Fibroblast of villous mesenchyme (primary cell): ENCODE results near the gene HRK. TPM values are rescaled to one million over a fixed set of nuclear protein-coding genes. Genes with fewer than 3 reads are reported as not detected.
"Not testable (repeated sequence)": the region's sequence is repeated elsewhere in the genome, so short reads cannot be mapped to it uniquely, and the experiment has no call there.

Source experiments
- DNase-seq: peaks from one replicate; pipeline ENCODE4 v3.0.0-alpha.2; 2010; ENCODE audit warnings: low read depth
- H3K4me3 ChIP-seq: 2 replicates; pipeline ENCODE4 v1.5.1; 2011; ENCODE audit warnings: low read depth, mild to moderate bottlenecking, low read length
- CTCF ChIP-seq: IDR thresholded peaks from 2 replicates; pipeline ENCODE4 v1.5.1; 2012; ENCODE audit warnings: low read depth, mild to moderate bottlenecking, low read length; ENCODE audit not compliant: insufficient read depth
- total RNA-seq: library from RNA; depleted of rRNA; stranded (reverse); fragments of >200 nt; gene quantifications from 2 replicates; pipeline ENCODE4 v1.2.3, GENCODE V29; 2012

The HRK gene
- total RNA-seq, 1 donor: not detected

DNA sequence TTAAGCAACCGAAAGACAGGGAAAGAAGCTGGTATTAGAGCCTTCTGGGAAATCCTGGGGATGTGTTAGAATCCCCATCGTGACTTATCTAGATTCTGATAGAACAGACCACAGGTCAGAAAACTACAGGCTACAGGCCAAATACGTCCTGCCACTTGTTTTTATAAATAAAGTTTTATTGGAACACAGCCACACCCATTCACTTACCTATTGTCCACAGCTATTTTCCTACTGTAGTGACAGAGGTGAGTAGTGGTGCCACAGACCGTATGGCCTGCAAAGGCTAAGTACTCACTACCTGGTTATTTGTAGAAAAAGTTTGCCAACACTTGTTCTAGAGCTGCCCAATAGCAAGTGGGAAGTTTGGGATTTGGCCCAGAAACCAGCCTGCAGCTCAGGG, 53.8 kb downstream of the HRK start:
- no peak for TF ChIP-seq CTCF
- DNase-seq: no peak
- H3K4me3 ChIP-seq: no peak overlapping the region

DNA sequence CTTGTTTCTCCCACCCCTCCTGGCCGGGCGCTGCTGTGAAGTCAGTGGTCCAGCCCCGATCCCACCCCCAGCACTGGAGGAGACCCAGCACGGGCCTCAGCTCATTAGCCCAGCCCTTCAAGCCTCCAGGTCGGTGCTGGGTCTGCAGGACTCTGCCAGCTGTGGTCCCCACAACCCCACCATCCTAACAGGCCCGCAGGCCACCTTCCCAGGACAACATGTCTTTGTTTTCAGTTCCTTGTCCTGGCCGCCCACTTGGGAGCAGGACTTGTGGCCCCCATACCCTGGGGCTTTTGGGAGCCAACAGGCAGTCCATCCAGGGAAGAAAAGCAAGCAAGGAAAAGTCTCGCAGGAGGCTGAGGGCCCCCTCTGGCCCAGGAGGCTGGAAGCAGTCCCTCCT, 60.0 kb downstream of the HRK start:
- H3K4me3 ChIP-seq: no peak overlapping the region
- TF ChIP-seq CTCF: no peak
- DNase-seq: no peak

DNA sequence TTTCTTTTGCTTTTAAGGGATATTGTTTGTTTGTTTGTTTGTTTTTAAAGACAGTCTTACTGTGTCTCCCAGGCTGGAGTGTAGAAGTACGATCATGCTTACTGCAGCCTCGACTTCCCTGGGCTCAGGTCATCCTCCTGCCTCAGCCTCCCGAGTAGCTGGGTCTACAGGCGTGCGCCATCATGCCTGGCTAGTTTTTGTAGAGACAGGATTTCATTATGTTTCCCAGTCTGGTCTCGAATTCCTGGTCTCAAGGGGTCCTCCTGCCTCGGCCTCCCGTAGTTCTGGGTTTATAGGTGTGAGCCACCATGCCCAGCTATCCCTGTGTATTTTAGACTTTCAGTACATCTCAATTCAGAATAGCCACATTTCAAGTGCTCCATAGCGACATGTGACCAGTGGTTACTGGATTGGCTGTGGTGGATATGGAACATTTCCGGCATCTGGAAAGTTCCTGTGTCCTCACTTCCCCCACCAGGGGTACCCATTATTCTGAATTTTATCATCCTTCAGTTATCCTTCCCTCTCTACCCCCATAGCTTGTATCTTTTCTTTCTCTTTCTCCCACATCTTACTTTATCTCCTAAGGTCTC, 61.1 kb downstream of the HRK start:
- no peak for DNase-seq
- H3K4me3 ChIP-seq: no peak overlapping the region
- no peak for TF ChIP-seq CTCF

DNA sequence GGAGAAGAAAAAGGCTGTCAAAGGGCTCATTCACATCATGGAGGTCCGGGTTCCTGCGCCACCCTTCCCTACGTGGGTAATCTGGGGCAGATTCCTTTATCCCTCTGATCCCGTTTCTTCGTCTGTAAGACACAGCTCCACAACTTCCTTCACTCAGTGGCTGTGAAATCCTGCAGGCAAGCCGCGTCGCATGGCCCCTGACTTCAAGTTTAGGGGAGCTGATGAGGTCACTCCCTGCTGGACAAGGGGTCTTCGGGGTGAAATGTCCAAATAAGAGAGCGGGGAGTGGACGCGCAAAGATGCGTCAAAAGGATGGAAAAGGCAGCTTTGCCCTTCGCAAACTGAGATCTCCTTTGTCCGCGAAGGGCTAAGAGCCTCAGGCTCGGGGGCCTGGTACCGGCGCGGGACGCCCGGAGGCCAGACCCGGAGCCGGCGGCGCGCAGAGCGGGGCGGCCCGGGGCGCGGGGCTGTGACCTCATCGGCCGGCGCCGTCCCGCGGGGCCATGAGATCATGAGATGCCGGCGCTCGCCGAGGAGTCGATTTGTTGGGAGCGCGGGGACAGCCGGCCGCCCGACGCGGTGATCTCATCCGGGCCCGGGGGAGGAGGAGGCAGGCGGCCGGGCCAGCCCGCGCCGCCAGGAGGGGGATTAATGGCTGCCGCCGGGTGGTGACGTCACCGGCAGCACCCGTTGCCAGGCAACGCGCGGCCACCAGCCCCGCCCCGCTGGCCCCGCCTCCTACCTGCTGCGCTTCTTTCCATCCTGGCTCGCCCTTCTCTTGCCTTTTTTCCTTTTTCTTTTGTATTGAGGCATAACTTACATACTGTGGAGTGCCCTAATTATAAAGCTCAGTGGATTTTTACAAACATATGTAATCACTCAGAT, 62.1 kb downstream of the HRK start:
- DNase-seq: peak; percentile 96
- no peak for TF ChIP-seq CTCF
- peak overlapping the region; percentile 76 for H3K4me3 ChIP-seq

DNA sequence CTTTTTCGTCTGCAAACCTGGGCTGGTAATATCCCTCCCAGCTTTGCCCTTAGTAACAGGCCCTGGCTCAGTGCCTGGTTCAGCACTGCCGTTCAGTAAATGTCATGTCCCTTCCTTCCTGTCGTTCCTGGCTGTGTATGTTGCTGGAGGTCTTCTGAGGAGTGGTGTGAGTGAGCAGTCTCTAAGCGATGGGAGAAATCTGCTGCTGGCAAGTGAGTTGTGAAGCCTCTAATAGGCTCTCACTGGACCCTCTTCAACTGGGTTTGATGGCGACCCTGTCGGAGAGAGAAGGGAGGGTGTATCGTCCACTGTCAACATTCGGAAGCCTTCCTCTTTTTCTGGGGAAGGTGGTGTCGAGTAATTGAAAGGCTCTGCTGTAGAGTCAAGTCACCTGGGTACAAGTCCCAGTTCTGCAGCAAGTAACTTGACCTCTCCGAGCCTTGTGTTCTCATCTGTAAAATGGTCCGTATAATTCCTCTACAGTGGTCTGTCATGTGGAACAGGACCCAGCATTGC, 62.8 kb downstream of the HRK start:
- H3K4me3 ChIP-seq: peak overlapping the region; percentile 76
- DNase-seq: peak; percentile 7
- TF ChIP-seq CTCF: no peak

DNA sequence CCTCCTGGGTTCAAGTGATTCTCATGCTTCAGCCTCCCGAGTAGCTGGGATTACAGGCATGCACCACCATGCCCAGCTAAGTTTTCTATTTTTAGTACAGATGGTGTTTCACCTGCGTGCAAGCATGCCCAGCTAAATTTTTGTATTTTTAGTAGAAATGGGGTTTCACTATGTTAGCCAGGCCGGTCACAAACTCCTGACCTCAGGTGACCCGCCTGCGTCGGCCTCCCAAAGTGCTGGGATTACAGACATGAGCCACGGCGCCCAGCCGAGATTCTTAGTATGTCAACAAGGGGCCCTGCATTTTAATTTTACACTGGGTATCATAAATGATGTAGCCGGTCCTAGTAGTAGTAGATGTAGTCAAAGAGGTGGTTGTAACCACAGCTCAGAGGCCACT, 66.5 kb downstream of the HRK start:
- not testable (repeated sequence) for H3K4me3 ChIP-seq, DNase-seq

DNA sequence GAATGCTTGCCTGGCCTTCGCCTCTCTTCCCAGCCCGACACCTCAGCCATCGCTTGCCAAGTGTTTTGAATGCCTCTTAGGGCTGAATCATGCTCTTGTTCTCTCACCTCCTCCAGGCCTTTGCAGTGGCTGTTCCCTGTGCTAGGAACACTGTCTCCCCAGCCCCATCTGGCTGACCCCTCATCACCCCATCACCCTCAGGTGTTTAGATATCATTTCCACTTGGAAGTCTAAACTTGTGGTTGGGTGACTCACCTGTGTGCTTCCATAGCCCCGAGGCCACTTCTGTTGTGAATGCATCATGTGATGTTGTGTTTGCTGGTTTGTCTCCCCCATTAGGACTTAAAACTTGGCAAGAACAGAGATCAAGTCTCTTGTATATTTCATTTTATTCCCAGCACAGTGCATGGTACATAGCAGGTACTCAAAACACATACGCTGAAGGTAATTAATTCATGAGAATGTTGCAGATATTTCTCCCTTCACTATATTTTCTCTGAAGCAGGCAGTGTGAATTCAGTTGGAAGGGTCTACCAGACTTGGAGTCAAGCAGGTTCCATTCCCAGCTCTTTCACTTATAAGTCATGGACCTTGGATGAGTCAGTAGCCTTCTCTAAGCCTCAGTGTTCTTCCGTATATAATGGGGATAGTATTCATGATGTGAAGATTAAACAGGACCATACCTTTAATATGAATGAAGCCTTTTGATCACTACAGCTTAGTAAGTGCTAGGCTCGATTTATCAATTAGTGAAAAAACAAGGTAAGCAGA, 67.8 kb downstream of the HRK start:
- no peak for TF ChIP-seq CTCF
- H3K4me3 ChIP-seq: no peak overlapping the region
- no peak for DNase-seq
